IMR-90 (cell line): ENCODE results near the gene PBX3. TPM values are rescaled to one million over a fixed set of nuclear protein-coding genes. Genes with fewer than 3 reads are reported as not detected.

Experiments used
- ATAC-seq: fragments of 200-7000 bp; cut with Tn5 transposase; 2 replicates; pipeline ENCODE4 v1.9.1; 2020; ENCODE audit warnings: low read depth, mild to moderate bottlenecking, moderate library complexity
- BruUV-seq: library from RNA; stranded (reverse); fragments of 400-500 nt; replicated peaks from 2 replicates; lab custom pipeline; 2021; lab: Mats Ljungman, UMichigan
- CTCF ChIA-PET: fragments of 300-600 bp; formaldehyde crosslinking; extraction: SDS; loops from one replicate; lab custom pipeline; 2021; ENCODE audit warnings: antibody characterized with exemption; lab: Yijun Ruan, JAX
- POLR2A ChIA-PET: fragments of 300-600 bp; sonication (Branson Sonifier 250); formaldehyde crosslinking; loops from one replicate; lab custom pipeline; 2022; ENCODE audit warnings: antibody characterized with exemption; ENCODE audit not compliant: unreplicated experiment; lab: Charles Lee
- DNase-seq: peaks from one replicate; pipeline ENCODE4 v3.0.0; 2013
- H2AFZ ChIP-seq: replicated peaks from 2 replicates; pipeline ENCODE3; 2013; ENCODE audit warnings: low read length, mild to moderate bottlenecking; ENCODE audit not compliant: poor library complexity
- H2AK5ac ChIP-seq: 2 replicates; pipeline ENCODE4 v1.6.1; 2013; ENCODE audit warnings: low read depth, low read length, inconsistent platforms
- H2AK9ac ChIP-seq: replicated peaks from 2 replicates; pipeline ENCODE3; 2013; ENCODE audit warnings: mild to moderate bottlenecking, low read depth, low read length, moderate library complexity; ENCODE audit not compliant: poor library complexity
- H2BK120ac ChIP-seq: 2 replicates; pipeline ENCODE4 v1.6.1; 2013; ENCODE audit warnings: low read depth, low read length, inconsistent platforms
- H2BK15ac ChIP-seq: 3 replicates; pipeline ENCODE4 v1.6.1; 2013; ENCODE audit warnings: low read depth, low read length, inconsistent platforms
- H2BK20ac ChIP-seq: 2 replicates; pipeline ENCODE4 v1.6.1; 2013; ENCODE audit warnings: low read depth, mild to moderate bottlenecking, inconsistent platforms, low read length, moderate library complexity
- H2BK5ac ChIP-seq: 2 replicates; pipeline ENCODE4 v1.6.1; 2013; ENCODE audit warnings: mild to moderate bottlenecking, low read depth, low read length, inconsistent platforms; ENCODE audit not compliant: poor library complexity, severe bottlenecking
- H3K14ac ChIP-seq: replicated peaks from 2 replicates; pipeline ENCODE4 v1.6.1; 2013; ENCODE audit warnings: low read depth, low read length, inconsistent platforms
- H3K18ac ChIP-seq: 2 replicates; pipeline ENCODE4 v1.6.1; 2013; ENCODE audit warnings: low read depth, low read length, control low read depth
- H3K23ac ChIP-seq: 2 replicates; pipeline ENCODE4 v1.6.1; 2013; ENCODE audit warnings: low read depth, low read length, inconsistent platforms
- H3K27ac ChIP-seq: 2 replicates; pipeline ENCODE4 v1.5.1; 2013; ENCODE audit warnings: mild to moderate bottlenecking, control low read depth, low read length; ENCODE audit not compliant: insufficient read depth
- H3K27me3 ChIP-seq: 2 replicates; pipeline ENCODE4 v1.6.1; 2013; ENCODE audit warnings: low read length; ENCODE audit not compliant: control insufficient read depth, insufficient read depth
- H3K36me3 ChIP-seq: 2 replicates; pipeline ENCODE4 v1.6.1; 2013; ENCODE audit warnings: low read length, mixed read lengths; ENCODE audit not compliant: control insufficient read depth, insufficient read depth
- H3K4ac ChIP-seq: 2 replicates; pipeline ENCODE4 v1.6.1; 2013; ENCODE audit warnings: low read depth, low read length, inconsistent platforms
- H3K4me1 ChIP-seq: 2 replicates; pipeline ENCODE4 v1.6.1; 2013; ENCODE audit warnings: low read length, mixed read lengths; ENCODE audit not compliant: control insufficient read depth, insufficient read depth
- H3K4me2 ChIP-seq: 2 replicates; pipeline ENCODE4 v1.6.1; 2013; ENCODE audit warnings: low read depth, mild to moderate bottlenecking, control low read depth, low read length, moderate library complexity
- H3K4me3 ChIP-seq: 2 replicates; pipeline ENCODE4 v1.5.1; 2013; ENCODE audit warnings: low read depth, mild to moderate bottlenecking, control low read depth, low read length, moderate library complexity; ENCODE audit not compliant: insufficient read depth
- H3K56ac ChIP-seq: 2 replicates; pipeline ENCODE4 v1.6.1; 2013; ENCODE audit warnings: low read length, inconsistent platforms; ENCODE audit not compliant: insufficient read depth; ENCODE audit errors: extremely low read depth
- H3K79me1 ChIP-seq, 2 experiments: 2 replicates each; pipeline ENCODE4 v1.6.1; 2013; ENCODE audit warnings: low read length in 2 of 2, inconsistent platforms in 1 of 2, low read depth in 1 of 2
- H3K9ac ChIP-seq: 2 replicates; pipeline ENCODE4 v1.6.1; 2013; ENCODE audit warnings: low read depth, low read length, control low read depth
- H3K9me1 ChIP-seq: 2 replicates; pipeline ENCODE4 v1.6.1; 2013; ENCODE audit warnings: low read length, inconsistent platforms; ENCODE audit not compliant: insufficient read depth
- H3K9me3 ChIP-seq: 2 replicates; pipeline ENCODE4 v1.6.1; 2013; ENCODE audit warnings: low read length; ENCODE audit not compliant: control insufficient read depth, insufficient read depth
- H4K20me1 ChIP-seq: 2 replicates; pipeline ENCODE4 v1.6.1; 2013; ENCODE audit warnings: low read length, inconsistent platforms; ENCODE audit not compliant: insufficient read depth
- H4K5ac ChIP-seq: 2 replicates; pipeline ENCODE4 v1.6.1; 2013; ENCODE audit warnings: mild to moderate bottlenecking, low read depth, low read length, control low read depth
- H4K8ac ChIP-seq, 2 experiments: 2 replicates each; pipeline ENCODE4 v1.6.1; 2013; ENCODE audit warnings: low read depth in 2 of 2, low read length in 2 of 2, control low read depth in 1 of 2, inconsistent platforms in 1 of 2
- H4K91ac ChIP-seq: 2 replicates; pipeline ENCODE4 v1.6.1; 2013; ENCODE audit warnings: low read depth, low read length, inconsistent platforms; ENCODE audit not compliant: insufficient read depth
- BHLHE40 ChIP-seq: fragments of 150-350 bp; IDR thresholded peaks from 2 replicates; pipeline ENCODE4 v1.6.1; 2016; ENCODE audit warnings: mild to moderate bottlenecking, low read depth, low read length
- CHD1 ChIP-seq: IDR thresholded peaks from 2 replicates; pipeline ENCODE4 v1.6.1; 2012; ENCODE audit warnings: low read depth, low read length, improper control_type of control experiment
- MAFK ChIP-seq: IDR thresholded peaks from 2 replicates; pipeline ENCODE4 v1.6.1; 2012; ENCODE audit warnings: low read depth, low read length, improper control_type of control experiment
- MXI1 ChIP-seq: IDR thresholded peaks from 2 replicates; pipeline ENCODE4 v1.6.1; 2012; ENCODE audit warnings: low read depth, mild to moderate bottlenecking, low read length, moderate library complexity, borderline replicate concordance
- NFE2L2 ChIP-seq: fragments of 150-350 bp; IDR thresholded peaks from 2 replicates; pipeline ENCODE4 v1.6.1; 2016; ENCODE audit warnings: low read depth, mild to moderate bottlenecking, low read length
- POLR2A ChIP-seq: IDR thresholded peaks from 2 replicates; pipeline ENCODE4 v1.6.1; 2012; ENCODE audit warnings: mild to moderate bottlenecking, low read depth, low read length
- RAD21 ChIP-seq: IDR thresholded peaks from 2 replicates; pipeline ENCODE4 v1.6.1; 2012; ENCODE audit warnings: low read length, improper control_type of control experiment
- RFX5 ChIP-seq: IDR thresholded peaks from 2 replicates; pipeline ENCODE4 v1.8.0; 2012; ENCODE audit warnings: low read depth, mild to moderate bottlenecking, low read length, moderate library complexity
- dilution Hi-C: fragments of 300-500 bp; cut with HindIII; formaldehyde crosslinking; loops from one replicate; pipeline ENCODE4 v1.14.3; 2018; ENCODE audit warnings: low sequenced_read_pairs; ENCODE audit not compliant: unreplicated experiment
- in situ Hi-C: fragments of 300-500 bp; cut with MboI; formaldehyde crosslinking; loops from 3 replicates; pipeline ENCODE4 v1.14.3; 2019; ENCODE audit warnings: low sequenced_read_pairs, inconsistent platforms, mixed read lengths
- intact Hi-C: fragments of 100-400 bp; cut with micrococcal nuclease; formaldehyde crosslinking; loops from 2 replicates; pipeline ENCODE4 v1.10.0; 2022
- polyA plus RNA-seq, 3 experiments: library from polyadenylated mRNA; depleted of rRNA; stranded (reverse); fragments of >200 nt; gene quantifications; 2 replicates each; pipeline ENCODE4 v1.2.3, GENCODE V29; 2012; ENCODE audit warnings: low replicate concordance in 1 of 3
- total RNA-seq: library from RNA; depleted of rRNA; stranded (reverse); fragments of >200 nt; gene quantifications from 2 replicates; pipeline ENCODE4 v1.2.3, GENCODE V29; 2012
- TF ChIP-seq, protein P1 (sequence below): conservative IDR thresholded peaks from 2 replicates; pipeline ENCODE4 v1.5.1; 2012; ENCODE audit warnings: mild to moderate bottlenecking, low read depth, low read length, improper control_type of control experiment
- TF ChIP-seq, protein P2 (sequence below): fragments of 150-350 bp; IDR thresholded peaks from 2 replicates; pipeline ENCODE4 v1.6.1; 2016; ENCODE audit warnings: low read depth, mild to moderate bottlenecking, low read length, moderate library complexity, borderline replicate concordance

The PBX3 gene
- total and polyA plus RNA-seq, 2 of the 4 experiments (the other 2 are of a cell fraction), result 12.0 to 15.6 TPM

DNA sequence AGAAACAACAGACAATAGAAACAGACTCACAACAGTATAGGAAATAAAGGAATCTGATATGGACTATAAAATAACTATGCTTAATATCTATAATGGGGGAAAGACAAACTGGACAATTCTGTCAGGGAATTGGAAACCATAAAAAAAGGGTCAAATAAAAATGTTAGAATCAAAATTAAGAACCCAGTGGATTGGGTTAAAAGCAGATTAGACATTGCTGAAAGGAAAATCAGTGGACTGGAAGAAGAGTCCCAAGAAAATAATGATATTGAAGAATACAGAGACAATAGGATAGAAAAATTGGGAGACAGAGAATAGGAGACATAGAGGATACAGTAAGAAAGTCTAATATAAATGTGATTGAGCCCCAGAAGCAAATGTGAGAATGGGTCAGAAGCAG lies 199.2 kb downstream of the PBX3 start:
- Histone ChIP-seq H3K27me3 (no peaks in the 10 kb centered on the region), H4K91ac (no peak overlapping the region), H4K5ac (no peak overlapping the region), H3K4me1 (no peaks in the 10 kb centered on the region), H3K36me3 (no peaks in the 10 kb centered on the region), H2AFZ (no peak overlapping the region), H2AK5ac (no peak overlapping the region), H3K56ac (no peak overlapping the region), H3K9me1 (peaks cover 3% of the 10 kb centered on the region; the same call in 1 of the 2 replicates), H3K27ac (no peak overlapping the region), H2BK20ac (no peak overlapping the region), H4K8ac (no peak overlapping the region), H3K4ac (no peak overlapping the region), H3K9ac (no peak overlapping the region), H3K14ac (no peak overlapping the region), H4K20me1 (no peaks in the 10 kb centered on the region), H2AK9ac (no peak overlapping the region), H3K9me3 (0 out of 2 replicates have a peak, but pooled peaks cover 2% of the 10 kb centered on the region), H2BK120ac (no peak overlapping the region), H3K4me2 (no peak overlapping the region), H2BK15ac (no peak overlapping the region), H3K23ac (no peak overlapping the region), H3K4me3 (no peak overlapping the region), H3K18ac (no peak overlapping the region), H3K79me1 (peaks cover 0 to 4% of the 10 kb centered on the region in 2 experiments; a peak in 1 of 4 replicates), H2BK5ac (no peak overlapping the region)
- intact Hi-C loops (no loop called here), dilution Hi-C loops (no loop called here), in situ Hi-C loops (no loop called here)
- TF ChIP-seq MXI1, result no peak
- TF ChIP-seq, protein P1, sequence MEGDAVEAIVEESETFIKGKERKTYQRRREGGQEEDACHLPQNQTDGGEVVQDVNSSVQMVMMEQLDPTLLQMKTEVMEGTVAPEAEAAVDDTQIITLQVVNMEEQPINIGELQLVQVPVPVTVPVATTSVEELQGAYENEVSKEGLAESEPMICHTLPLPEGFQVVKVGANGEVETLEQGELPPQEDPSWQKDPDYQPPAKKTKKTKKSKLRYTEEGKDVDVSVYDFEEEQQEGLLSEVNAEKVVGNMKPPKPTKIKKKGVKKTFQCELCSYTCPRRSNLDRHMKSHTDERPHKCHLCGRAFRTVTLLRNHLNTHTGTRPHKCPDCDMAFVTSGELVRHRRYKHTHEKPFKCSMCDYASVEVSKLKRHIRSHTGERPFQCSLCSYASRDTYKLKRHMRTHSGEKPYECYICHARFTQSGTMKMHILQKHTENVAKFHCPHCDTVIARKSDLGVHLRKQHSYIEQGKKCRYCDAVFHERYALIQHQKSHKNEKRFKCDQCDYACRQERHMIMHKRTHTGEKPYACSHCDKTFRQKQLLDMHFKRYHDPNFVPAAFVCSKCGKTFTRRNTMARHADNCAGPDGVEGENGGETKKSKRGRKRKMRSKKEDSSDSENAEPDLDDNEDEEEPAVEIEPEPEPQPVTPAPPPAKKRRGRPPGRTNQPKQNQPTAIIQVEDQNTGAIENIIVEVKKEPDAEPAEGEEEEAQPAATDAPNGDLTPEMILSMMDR, result no peak
- no peak for TF ChIP-seq RAD21
- TF ChIP-seq NFE2L2, result no peak
- no peak for TF ChIP-seq POLR2A
- no peak for TF ChIP-seq RFX5
- no peak for TF ChIP-seq MAFK
- TF ChIP-seq, protein P2, sequence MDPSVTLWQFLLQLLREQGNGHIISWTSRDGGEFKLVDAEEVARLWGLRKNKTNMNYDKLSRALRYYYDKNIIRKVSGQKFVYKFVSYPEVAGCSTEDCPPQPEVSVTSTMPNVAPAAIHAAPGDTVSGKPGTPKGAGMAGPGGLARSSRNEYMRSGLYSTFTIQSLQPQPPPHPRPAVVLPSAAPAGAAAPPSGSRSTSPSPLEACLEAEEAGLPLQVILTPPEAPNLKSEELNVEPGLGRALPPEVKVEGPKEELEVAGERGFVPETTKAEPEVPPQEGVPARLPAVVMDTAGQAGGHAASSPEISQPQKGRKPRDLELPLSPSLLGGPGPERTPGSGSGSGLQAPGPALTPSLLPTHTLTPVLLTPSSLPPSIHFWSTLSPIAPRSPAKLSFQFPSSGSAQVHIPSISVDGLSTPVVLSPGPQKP, result no peak
- TF ChIP-seq CHD1, result no peak
- TF ChIP-seq BHLHE40, result no peak
- CTCF ChIA-PET, result no interaction called here
- ATAC-seq (no peak), DNase-seq (no peak)
- POLR2A ChIA-PET, result no interaction called here
- no TSS peak for BruUV-seq
